Posterior vena cava (tissue), 2 donors: Measurements from ENCODE around the gene SEL1L. TPM values are rescaled to one million over a fixed set of nuclear protein-coding genes. Genes with fewer than 3 reads are reported as not detected.
"Not testable (repeated sequence)": the region's sequence is repeated elsewhere in the genome, so short reads cannot be mapped to it uniquely, and the experiment has no call there.

ENCODE experiments used
- DNase-seq: peaks from one replicate; pipeline ENCODE4 v3.0.0-alpha.2; 2020; ENCODE audit warnings: low spot score
- intact Hi-C, 2 donors: fragments of 100-400 bp; cut with DNase I; formaldehyde crosslinking; loops; one replicate each; pipeline versions ENCODE4 v1.14.1 to v1.14.2; 2022 to 2023
- total RNA-seq, 2 donors: library from RNA; stranded (reverse); fragmentation: NEBNext Ultra II Directional; extraction: Animal tissue kit (Norgen Biotek cat#: 25700); gene quantifications; one replicate each; pipeline ENCODE4 v1.2.1, GENCODE V29; 2021
- donor health status: DM: yes; HTN: yes; CAD: no.
- donor health status: DM: yes; HTN: yes; CAD: no.

Gene SEL1L
- total RNA-seq, 2 donors from 2014 or later = 97.5 to 103 TPM

GRCh38 chr14:81430235-81430634, 103.4 kb downstream of the SEL1L start:
- intact Hi-C loops = no loop called here
- DNase-seq = no peak

GRCh38 chr14:81429749-81430148, 103.9 kb downstream of the SEL1L start:
- intact Hi-C loops, DNase-seq: not testable (repeated sequence)

- DNase-seq = no peak
- intact Hi-C loops = no loop called here
These were observed 104.6 kb downstream of the SEL1L start for GRCh38 chr14:81429028-81429427.

GRCh38 chr14:81427348-81428058, 106.2 kb downstream of the SEL1L start:
- DNase-seq = no peak

GRCh38 chr14:81423504-81423903, 110.1 kb downstream of the SEL1L start:
- DNase-seq = no peak
- intact Hi-C loops = no loop called here

More at GRCh38 chr14:81427348-81428058, 106.2 kb downstream of the SEL1L start:
- intact Hi-C loops = no loop called here

Other genes with a start within 250 kb of the SEL1L start
- gene STON2, start 133.5 kb downstream of the SEL1L start, total RNA-seq = 10 to 100 TPM; 20.5 to 25.1 TPM